GM12878 (cell line): ENCODE data around the gene AKNA. TPM values are rescaled to one million over a fixed set of nuclear protein-coding genes. Genes with fewer than 3 reads are reported as not detected.

Experiments used
- ATAC-seq: fragments of 200-7000 bp; cut with Tn5 transposase; 3 replicates; pipeline ENCODE4 v1.9.1; 2020; ENCODE audit warnings: mild to moderate bottlenecking, moderate library complexity
- BruUV-seq: library from RNA; stranded (reverse); fragments of 400-500 nt; replicated peaks from 2 replicates; lab custom pipeline; 2021; lab: Mats Ljungman, UMichigan
- CTCF ChIA-PET: fragments of 300-600 bp; sonication (Branson Sonifier 250); formaldehyde crosslinking; extraction: SDS; loops from one replicate; lab custom pipeline; 2021; ENCODE audit warnings: inconsistent platforms; lab: Yijun Ruan, JAX
- POLR2A ChIA-PET: fragments of 350-600 bp; formaldehyde crosslinking; extraction: SDS; loops from one replicate; lab custom pipeline; 2021; ENCODE audit warnings: inconsistent platforms; lab: Charles Lee
- RAD21 ChIA-PET: fragments of 300-600 bp; sonication (Branson Sonifier 250); formaldehyde crosslinking; loops from one replicate; lab custom pipeline; 2023; ENCODE audit warnings: antibody characterized with exemption; ENCODE audit not compliant: unreplicated experiment; lab: Charles Lee
- SMC1A ChIA-PET: fragments of 300-600 bp; sonication (Branson Sonifier 250); formaldehyde crosslinking; loops from one replicate; lab custom pipeline; 2023; ENCODE audit not compliant: unreplicated experiment, uncharacterized antibody; lab: Charles Lee
- DNase-seq: peaks from one replicate; pipeline ENCODE4 v3.0.0-alpha.2; 2011; ENCODE audit warnings: low read depth, low spot score
- FAIRE-seq: peaks from 3 replicates; lab custom pipeline; 2011; peaks lifted over from hg19 to GRCh38; lab: Jason Lieb, UNC
- H2AFZ ChIP-seq: 2 replicates; pipeline ENCODE4 v1.6.0; 2011; ENCODE audit warnings: low read depth, low read length, control low read depth; ENCODE audit not compliant: control insufficient read depth
- H3K27ac ChIP-seq: 2 replicates; pipeline ENCODE4 v1.5.1; 2011; ENCODE audit warnings: control low read depth; ENCODE audit not compliant: control insufficient read depth, insufficient read depth
- H3K27me3 ChIP-seq, 2 experiments: replicated peaks in 1 of 2; 2 replicates each; pipeline versions ENCODE4 v1.6.0 to v1.6.1; 2011; ENCODE audit warnings: low read length in 1 of 2; ENCODE audit not compliant: control insufficient read depth in 2 of 2, insufficient read depth in 2 of 2
- H3K36me3 ChIP-seq, 2 experiments: 2 replicates each; pipeline ENCODE4 v1.5.1; 2011; ENCODE audit warnings: low read length in 1 of 2; ENCODE audit not compliant: control insufficient read depth in 2 of 2, insufficient read depth in 2 of 2
- H3K4me1 ChIP-seq: 2 replicates; pipeline ENCODE4 v1.6.1; 2011; ENCODE audit warnings: mild to moderate bottlenecking, low read length, moderate library complexity, mixed read lengths; ENCODE audit not compliant: control insufficient read depth, insufficient read depth
- H3K4me2 ChIP-seq: 2 replicates; pipeline ENCODE4 v1.6.0; 2011; ENCODE audit warnings: control low read depth; ENCODE audit not compliant: control insufficient read depth, insufficient read depth
- H3K4me3 ChIP-seq: fragments of 200-600 bp; sonication (generic); 2 replicates; pipeline ENCODE4 v1.5.1; 2016
- H3K79me2 ChIP-seq: 2 replicates; pipeline ENCODE4 v1.6.0; 2011; ENCODE audit warnings: low read length; ENCODE audit not compliant: control insufficient read depth, insufficient read depth
- H3K9ac ChIP-seq: 2 replicates; pipeline ENCODE4 v1.8.0; 2011; ENCODE audit warnings: low read length, control low read depth, mixed read lengths; ENCODE audit not compliant: control insufficient read depth, insufficient read depth
- H3K9me3 ChIP-seq: replicated peaks from 3 replicates; pipeline ENCODE4 v1.5.1; 2011; ENCODE audit warnings: mild to moderate bottlenecking, low read length; ENCODE audit not compliant: control insufficient read depth, insufficient read depth
- H4K20me1 ChIP-seq: 2 replicates; pipeline ENCODE4 v1.6.0; 2011; ENCODE audit not compliant: control insufficient read depth, insufficient read depth
- E2F8 ChIP-seq: fragments of 450-650 bp; IDR thresholded peaks from 2 replicates; pipeline ENCODE4 v1.6.1; 2018; ENCODE audit warnings: mild to moderate bottlenecking, low read depth, moderate library complexity; ENCODE audit not compliant: partially characterized antibody
- EZH2 ChIP-seq: IDR thresholded peaks from 2 replicates; pipeline ENCODE4 v1.6.1; 2012; ENCODE audit warnings: low read depth, mild to moderate bottlenecking, control low read depth, inconsistent platforms, low read length, borderline replicate concordance; ENCODE audit not compliant: control insufficient read depth
- GATAD2B ChIP-seq: fragments of 450-650 bp; conservative IDR thresholded peaks from 2 replicates; pipeline ENCODE4 v1.6.1; 2017; ENCODE audit warnings: low read depth, mild to moderate bottlenecking, moderate library complexity
- HCFC1 ChIP-seq: fragments of 150-350 bp; IDR thresholded peaks from 2 replicates; pipeline ENCODE4 v1.6.1; 2014; ENCODE audit warnings: low read length
- HDAC6 ChIP-seq: fragments of 200-600 bp; sonication (generic); IDR thresholded peaks from one replicate; pipeline ENCODE4 v1.8.0; 2017; ENCODE audit warnings: antibody characterized with exemption; ENCODE audit not compliant: unreplicated experiment
- HSF1 ChIP-seq: fragments of 150-350 bp; IDR thresholded peaks from 2 replicates; pipeline ENCODE4 v1.6.1; 2014; ENCODE audit warnings: mild to moderate bottlenecking, low read depth, low read length
- SMAD5 ChIP-seq: IDR thresholded peaks from 2 replicates; pipeline ENCODE4 v1.6.1; 2016; ENCODE audit warnings: antibody characterized with exemption, low read depth
- TBL1XR1 ChIP-seq: IDR thresholded peaks from 2 replicates; pipeline ENCODE4 v1.6.1; 2012; ENCODE audit warnings: low read depth, low read length, improper control_type of control experiment
- ZBED1 ChIP-seq: IDR thresholded peaks from 2 replicates; pipeline ENCODE4 v1.6.1; 2016; ENCODE audit warnings: borderline replicate concordance
- ZNF274 ChIP-seq: IDR thresholded peaks from one replicate; pipeline ENCODE4 v1.8.0; 2011; ENCODE audit not compliant: insufficient read length, insufficient read depth
- WGBS: methylation state at CpG from one replicate; pipeline ENCODE4 v1.1.6; 2016; ENCODE audit warnings: low lambda C conversion rate; ENCODE audit not compliant: insufficient replicate concordance, insufficient coverage; ENCODE audit errors: missing lambda C conversion rate; 5-methylcytosine and 5-hydroxymethylcytosine counted together
- in situ Hi-C: fragments of 300-500 bp; cut with MboI; formaldehyde crosslinking; loops from 9 replicates; pipeline ENCODE4 v1.14.3; 2018; ENCODE audit warnings: mixed read lengths
- intact Hi-C: fragments of 100-400 bp; cut with micrococcal nuclease; formaldehyde crosslinking; loops from one replicate; pipeline ENCODE4 v1.14.2; 2022; ENCODE audit not compliant: unreplicated experiment
- polyA plus RNA-seq, 11 experiments: library from polyadenylated mRNA; depleted of rRNA in 4 of 11; unstranded in 6 of 11; stranded (reverse) in 5 of 11; fragments of >200 nt; fragmentation: Nextera tagmentation in 4 of 11; fragmentation: Illumina TruSeq in 1 of 11; extraction: Ambion mirVana in 4 of 11; extraction: Trizol in 1 of 11; gene quantifications; 1 replicate in 1 of 11; 2 replicates in 10 of 11; pipeline versions ENCODE4 v1.2.1 to v1.2.3, GENCODE V29; 2011 to 2016; ENCODE audit warnings: inconsistent platforms in 2 of 11, missing spikeins in 2 of 11, low read depth in 1 of 11
- total RNA-seq, 4 experiments: library from RNA; depleted of rRNA in 3 of 4; stranded (reverse); fragments of >200 nt in 3 of 4; fragmentation: Illumina TruSeq in 1 of 4; extraction: Trizol in 1 of 4; gene quantifications; 2 replicates each; pipeline versions ENCODE4 v1.2.1 to v1.2.3, GENCODE V29; 2013 to 2021
- TF ChIP-seq, protein P1 (sequence below): IDR thresholded peaks from 2 replicates; pipeline ENCODE4 v1.6.1; 2012; ENCODE audit warnings: low read depth, low read length, improper control_type of control experiment
- TF ChIP-seq, protein P2 (sequence below): fragments of 450-650 bp; IDR thresholded peaks from 2 replicates; pipeline ENCODE4 v1.6.1; 2017; ENCODE audit warnings: mild to moderate bottlenecking, low read depth, inconsistent platforms; ENCODE audit not compliant: poor library complexity, severe bottlenecking

The AKNA gene
- total and polyA plus RNA-seq, 10 of the 15 experiments (the other 5 are each of a cell fraction or from before 2014, with no cell fraction given): 1.6 to 132 (median 35.3) TPM

- Histone ChIP-seq H3K36me3 (no peaks in the 10 kb centered on the region), H3K27me3 (peaks cover 0 to 1% of the 10 kb centered on the region in 2 experiments; a peak in 1 of 4 replicates), H3K9ac (no peak overlapping the region), H3K4me3 (no peak overlapping the region), H2AFZ (no peak overlapping the region), H3K4me2 (no peak overlapping the region), H3K9me3 (no peaks in the 10 kb centered on the region), H4K20me1 (0 out of 2 replicates have a peak, but pooled peaks cover 2% of the 10 kb centered on the region), H3K79me2 (no peaks in the 10 kb centered on the region), H3K4me1 (no peaks in the 10 kb centered on the region), H3K27ac (no peak overlapping the region)
- BruUV-seq: no TSS peak
- 40% methylated on average over 16 of the region's 16 CpGs for WGBS
- SMC1A ChIA-PET: no interaction called here
- FAIRE-seq (no peak), ATAC-seq (no peak), DNase-seq (no peak)
- CTCF ChIA-PET: no interaction called here
- in situ Hi-C loops (loop anchor here (10.0 to 25.0 kb wide), 2 partner anchors 132 to 200 kb away; partner anchors contain the start of genes AMBP, COL27A1 and KIF12), intact Hi-C loops (no loop called here)
- RAD21 ChIA-PET: no interaction called here
- POLR2A ChIA-PET: interaction anchor here (0.6 kb wide), 1 partner anchor 565 kb away, joined by 3 read pairs; no protein-coding TSS in a partner anchor
- TF ChIP-seq ZBED1 (no peak), GATAD2B (no peak), ZNF274 (no peak), EZH2 (no peak), SMAD5 (no peak), TBL1XR1 (no peak), HDAC6 (no peak), E2F8 (no peak), HSF1 (no peak), HCFC1 (no peak)
- TF ChIP-seq, protein P1, sequence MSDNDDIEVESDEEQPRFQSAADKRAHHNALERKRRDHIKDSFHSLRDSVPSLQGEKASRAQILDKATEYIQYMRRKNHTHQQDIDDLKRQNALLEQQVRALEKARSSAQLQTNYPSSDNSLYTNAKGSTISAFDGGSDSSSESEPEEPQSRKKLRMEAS: no peak
- TF ChIP-seq, protein P2, sequence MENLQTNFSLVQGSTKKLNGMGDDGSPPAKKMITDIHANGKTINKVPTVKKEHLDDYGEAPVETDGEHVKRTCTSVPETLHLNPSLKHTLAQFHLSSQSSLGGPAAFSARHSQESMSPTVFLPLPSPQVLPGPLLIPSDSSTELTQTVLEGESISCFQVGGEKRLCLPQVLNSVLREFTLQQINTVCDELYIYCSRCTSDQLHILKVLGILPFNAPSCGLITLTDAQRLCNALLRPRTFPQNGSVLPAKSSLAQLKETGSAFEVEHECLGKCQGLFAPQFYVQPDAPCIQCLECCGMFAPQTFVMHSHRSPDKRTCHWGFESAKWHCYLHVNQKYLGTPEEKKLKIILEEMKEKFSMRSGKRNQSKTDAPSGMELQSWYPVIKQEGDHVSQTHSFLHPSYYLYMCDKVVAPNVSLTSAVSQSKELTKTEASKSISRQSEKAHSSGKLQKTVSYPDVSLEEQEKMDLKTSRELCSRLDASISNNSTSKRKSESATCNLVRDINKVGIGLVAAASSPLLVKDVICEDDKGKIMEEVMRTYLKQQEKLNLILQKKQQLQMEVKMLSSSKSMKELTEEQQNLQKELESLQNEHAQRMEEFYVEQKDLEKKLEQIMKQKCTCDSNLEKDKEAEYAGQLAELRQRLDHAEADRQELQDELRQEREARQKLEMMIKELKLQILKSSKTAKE: no peak
These were observed 100.6 kb downstream of the AKNA start for GRCh38 chr9:114287001-114287762.
